Measurements from ENCODE around the gene TNRC6B.

The TNRC6B gene

GRCh38 chr22:40213478-40213877 is 35.8 kb downstream of the TNRC6B start:
- peaks cover 20% of the 10 kb centered on the region for H3K36me3 Mint-ChIP-seq (ENCODE audit: low read depth)
- H3K4me1 Mint-ChIP-seq = peaks cover 42% of the 10 kb centered on the region
- H3K27ac Mint-ChIP-seq = peak overlapping the region in 1 of 3 experiments; percentile 52
- no peaks in the 10 kb centered on the region for H3K9me3 Mint-ChIP-seq
- H3K27me3 Mint-ChIP-seq (ENCODE audit: low read depth) = no peaks in the 10 kb centered on the region
- TF ChIP-seq CTCF (IDR thresholded peaks at IDR 0.05; ENCODE audit: unreplicated experiment in 3 of 3) = no peak
- no peak overlapping the region for H3K4me3 Mint-ChIP-seq

DNA sequence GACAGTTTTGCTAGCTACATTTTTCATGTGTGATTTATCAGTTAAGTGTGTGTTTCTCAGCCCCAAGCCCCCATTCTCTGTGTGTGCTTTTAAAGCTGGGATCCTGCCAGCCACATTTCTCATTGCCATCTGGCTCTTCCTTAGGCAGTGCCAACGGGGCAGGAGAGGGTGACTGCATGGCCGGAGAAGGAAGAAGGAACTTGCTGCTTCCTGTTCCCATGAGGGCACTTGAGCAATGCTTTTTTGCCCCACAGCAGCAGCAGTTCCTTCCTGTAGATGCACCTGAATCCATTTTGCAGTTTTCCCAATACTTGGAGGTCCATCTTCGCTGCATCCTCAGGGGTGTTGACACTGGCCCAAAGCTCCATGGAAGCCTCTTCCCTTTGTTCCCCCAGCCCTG is 37.5 kb downstream of the TNRC6B start:
- Mint-ChIP-seq H3K9me3 (no peaks in the 10 kb centered on the region), H3K27ac (no peak overlapping the region), H3K36me3 (ENCODE audit: low read depth) (peaks cover 34% of the 10 kb centered on the region), H3K4me3 (no peak overlapping the region), H3K4me1 (peaks cover 56% of the 10 kb centered on the region), H3K27me3 (ENCODE audit: low read depth) (no peaks in the 10 kb centered on the region)
- no peak for TF ChIP-seq CTCF (IDR thresholded peaks at IDR 0.05; ENCODE audit: unreplicated experiment in 3 of 3)

- no peaks in the 10 kb centered on the region for H3K9me3 Mint-ChIP-seq
- no peak overlapping the region for H3K4me3 Mint-ChIP-seq
- H3K4me1 Mint-ChIP-seq = peaks cover 59% of the 10 kb centered on the region
- H3K36me3 Mint-ChIP-seq (ENCODE audit: low read depth) = peaks cover 38% of the 10 kb centered on the region
- no peak for TF ChIP-seq CTCF (IDR thresholded peaks at IDR 0.05; ENCODE audit: unreplicated experiment in 3 of 3)
- H3K27me3 Mint-ChIP-seq (ENCODE audit: low read depth) = no peaks in the 10 kb centered on the region
- no peak overlapping the region for H3K27ac Mint-ChIP-seq
These were observed 38.5 kb downstream of the TNRC6B start for GRCh38 chr22:40216041-40216756.

DNA sequence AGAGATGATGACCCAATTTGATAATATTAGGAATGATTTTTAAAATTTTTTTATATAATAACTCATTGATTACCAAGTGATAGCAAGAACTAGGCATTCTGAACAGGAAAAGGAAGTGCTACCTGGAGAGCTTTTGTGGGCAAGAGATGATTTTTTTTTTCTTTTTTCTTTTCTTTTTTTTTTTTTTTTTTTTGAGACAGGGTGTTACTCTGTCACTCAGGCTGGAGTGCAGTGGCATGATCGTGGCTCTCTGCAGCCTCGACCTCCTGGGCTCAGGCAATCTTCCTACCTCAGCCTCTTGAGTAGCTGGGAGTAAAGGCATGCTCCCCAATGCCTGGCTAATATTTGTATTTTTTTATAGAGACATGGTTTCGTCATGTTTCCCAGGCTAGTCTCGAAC is 40.4 kb downstream of the TNRC6B start:
- H3K27me3 Mint-ChIP-seq (ENCODE audit: low read depth) = no peaks in the 10 kb centered on the region
- H3K4me1 Mint-ChIP-seq = peaks cover 56% of the 10 kb centered on the region
- peaks cover 45% of the 10 kb centered on the region for H3K36me3 Mint-ChIP-seq (ENCODE audit: low read depth)
- H3K4me3 Mint-ChIP-seq = no peak overlapping the region
- TF ChIP-seq CTCF (IDR thresholded peaks at IDR 0.05; ENCODE audit: unreplicated experiment in 3 of 3) = no peak
- no peaks in the 10 kb centered on the region for H3K9me3 Mint-ChIP-seq
- H3K27ac Mint-ChIP-seq = peak overlapping the region in 2 of 3 experiments; percentile 42 to 78

DNA sequence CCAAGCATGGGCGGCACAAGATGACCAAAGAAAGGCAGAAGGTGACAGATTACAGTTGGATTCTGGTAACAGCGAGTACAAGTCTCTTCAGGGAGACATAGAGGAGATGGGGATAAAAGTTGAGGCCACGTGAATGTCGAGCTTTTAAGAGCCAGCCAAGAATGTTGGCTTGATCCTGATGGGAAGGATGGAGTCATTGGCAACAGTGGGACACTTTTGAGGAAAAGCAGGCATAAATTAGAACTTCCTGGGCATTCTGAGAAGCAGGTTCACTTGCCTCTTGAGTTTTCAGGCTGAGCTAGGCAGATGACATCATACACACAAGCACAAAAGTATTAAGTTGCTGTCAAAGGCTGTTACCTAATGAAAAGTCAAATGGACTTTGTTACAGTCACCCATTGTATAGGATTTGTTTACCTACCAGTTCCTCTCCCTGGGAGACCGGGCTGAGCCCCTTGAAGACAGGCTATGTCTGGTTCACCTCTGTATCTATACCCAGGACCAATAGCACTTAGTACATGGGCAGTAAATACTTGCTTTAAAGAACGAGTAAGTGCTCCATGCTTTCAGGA is 41.1 kb downstream of the TNRC6B start:
- peak overlapping the region in 1 of 3 experiments; percentile 43 for H3K4me3 Mint-ChIP-seq
- peaks cover 54% of the 10 kb centered on the region for H3K4me1 Mint-ChIP-seq
- H3K36me3 Mint-ChIP-seq (ENCODE audit: low read depth) = peaks cover 41% of the 10 kb centered on the region
- no peak for TF ChIP-seq CTCF (IDR thresholded peaks at IDR 0.05; ENCODE audit: unreplicated experiment in 3 of 3)
- peak overlapping the region; percentile 42 to 78 (median 44) for H3K27ac Mint-ChIP-seq
- no peaks in the 10 kb centered on the region for H3K9me3 Mint-ChIP-seq
- H3K27me3 Mint-ChIP-seq (ENCODE audit: low read depth) = no peaks in the 10 kb centered on the region

All from nephron (organoid).